ENCODE measurements around the gene ERBB3.

DNA sequence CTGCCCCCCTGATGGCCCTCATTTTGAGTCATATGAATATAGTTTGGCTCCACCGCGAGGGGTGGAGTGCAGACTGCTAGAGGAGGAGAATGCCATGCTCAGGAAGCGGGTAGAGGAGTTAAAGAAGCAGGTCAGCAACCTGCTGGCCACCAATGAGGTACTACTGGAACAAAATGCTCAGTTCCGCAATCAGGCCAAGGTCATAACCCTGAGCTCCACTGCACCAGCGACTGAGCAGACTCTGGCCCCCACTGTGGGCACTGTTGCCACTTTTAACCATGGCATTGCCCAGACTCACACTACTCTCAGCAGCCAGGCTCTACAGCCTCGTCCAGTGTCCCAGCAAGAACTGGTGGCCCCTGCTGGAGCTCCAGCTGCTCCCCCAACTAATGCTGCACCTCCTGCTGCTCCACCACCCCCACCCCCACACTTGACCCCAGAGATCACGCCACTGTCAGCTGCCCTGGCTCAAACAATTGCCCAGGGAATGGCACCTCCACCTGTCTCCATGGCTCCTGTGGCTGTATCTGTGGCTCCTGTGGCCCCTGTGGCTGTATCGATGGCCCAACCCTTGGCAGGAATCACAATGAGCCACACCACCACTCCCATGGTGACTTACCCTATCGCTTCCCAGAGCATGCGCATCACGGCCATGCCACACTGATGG, 41.4 kb downstream of the ERBB3 start:
- TF ChIP-seq, protein P1, sequence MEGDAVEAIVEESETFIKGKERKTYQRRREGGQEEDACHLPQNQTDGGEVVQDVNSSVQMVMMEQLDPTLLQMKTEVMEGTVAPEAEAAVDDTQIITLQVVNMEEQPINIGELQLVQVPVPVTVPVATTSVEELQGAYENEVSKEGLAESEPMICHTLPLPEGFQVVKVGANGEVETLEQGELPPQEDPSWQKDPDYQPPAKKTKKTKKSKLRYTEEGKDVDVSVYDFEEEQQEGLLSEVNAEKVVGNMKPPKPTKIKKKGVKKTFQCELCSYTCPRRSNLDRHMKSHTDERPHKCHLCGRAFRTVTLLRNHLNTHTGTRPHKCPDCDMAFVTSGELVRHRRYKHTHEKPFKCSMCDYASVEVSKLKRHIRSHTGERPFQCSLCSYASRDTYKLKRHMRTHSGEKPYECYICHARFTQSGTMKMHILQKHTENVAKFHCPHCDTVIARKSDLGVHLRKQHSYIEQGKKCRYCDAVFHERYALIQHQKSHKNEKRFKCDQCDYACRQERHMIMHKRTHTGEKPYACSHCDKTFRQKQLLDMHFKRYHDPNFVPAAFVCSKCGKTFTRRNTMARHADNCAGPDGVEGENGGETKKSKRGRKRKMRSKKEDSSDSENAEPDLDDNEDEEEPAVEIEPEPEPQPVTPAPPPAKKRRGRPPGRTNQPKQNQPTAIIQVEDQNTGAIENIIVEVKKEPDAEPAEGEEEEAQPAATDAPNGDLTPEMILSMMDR (IDR thresholded peaks at IDR 0.05), result peak in 1 of 4 donors; percentile 4
- peak; percentile 42 for TF ChIP-seq POLR2A (IDR thresholded peaks at IDR 0.05)

All from right lobe of liver (tissue), 4 donors.